Mesenchymal stem cell (in vitro differentiated cells and primary cell): ENCODE data around the gene SLC14A1.

Source experiments
- DNase-seq: peaks from one replicate; pipeline ENCODE4 v3.0.0-alpha.2; 2013
- H2AFZ ChIP-seq: one replicate; pipeline ENCODE4 v1.6.1; 2013; ENCODE audit warnings: low read depth, mild to moderate bottlenecking, control low read depth, inconsistent platforms, low read length, moderate library complexity
- H2AK5ac ChIP-seq: 2 replicates; pipeline ENCODE4 v1.6.1; 2013; ENCODE audit warnings: low read length, moderate library complexity, mild to moderate bottlenecking, inconsistent platforms; ENCODE audit not compliant: severe bottlenecking
- H2BK120ac ChIP-seq: one replicate; pipeline ENCODE4 v1.6.1; 2013; ENCODE audit warnings: low read depth, mild to moderate bottlenecking, inconsistent platforms, low read length, moderate library complexity
- H2BK12ac ChIP-seq, 2 experiments: one replicate each; pipeline ENCODE4 v1.6.1; 2013; ENCODE audit warnings: inconsistent platforms in 2 of 2, low read length in 2 of 2, mild to moderate bottlenecking in 2 of 2, moderate library complexity in 2 of 2, control low read depth in 1 of 2
- H2BK15ac ChIP-seq: one replicate; pipeline ENCODE4 v1.6.1; 2013; ENCODE audit warnings: mild to moderate bottlenecking, low read depth, inconsistent platforms; ENCODE audit not compliant: poor library complexity, severe bottlenecking
- H2BK5ac ChIP-seq: 2 replicates; pipeline ENCODE4 v1.6.1; 2013; ENCODE audit warnings: low read depth, mild to moderate bottlenecking, low read length, control low read depth, inconsistent platforms; ENCODE audit not compliant: poor library complexity, severe bottlenecking
- H3K14ac ChIP-seq, 2 experiments: one replicate each; pipeline ENCODE4 v1.6.1; 2013; ENCODE audit warnings: inconsistent platforms in 2 of 2, low read length in 2 of 2, control low read depth in 1 of 2, mild to moderate bottlenecking in 1 of 2, moderate library complexity in 1 of 2
- H3K18ac ChIP-seq, 2 experiments: one replicate each; pipeline ENCODE4 v1.6.1; 2013; ENCODE audit warnings: inconsistent platforms in 2 of 2, low read length in 2 of 2, control low read depth in 1 of 2, low read depth in 1 of 2, mild to moderate bottlenecking in 1 of 2
- H3K23ac ChIP-seq, 2 experiments: one replicate each; pipeline ENCODE4 v1.6.1; 2013; ENCODE audit warnings: inconsistent platforms in 2 of 2, low read length in 2 of 2, mild to moderate bottlenecking in 2 of 2, moderate library complexity in 2 of 2, control low read depth in 1 of 2
- H3K27ac ChIP-seq: 2 replicates; pipeline ENCODE4 v1.5.1; 2013; ENCODE audit warnings: mild to moderate bottlenecking, moderate library complexity, low read length, control low read depth, inconsistent platforms; ENCODE audit not compliant: poor library complexity, severe bottlenecking
- H3K27me3 ChIP-seq, 2 experiments: 2 replicates each; pipeline versions ENCODE4 v1.6.1 to v1.7.0; 2013; ENCODE audit warnings: low read length in 2 of 2, mild to moderate bottlenecking in 2 of 2, moderate library complexity in 2 of 2, control low read depth in 1 of 2, inconsistent platforms in 1 of 2; ENCODE audit not compliant: control insufficient read depth in 1 of 2, insufficient read depth in 1 of 2
- H3K36me3 ChIP-seq, 2 experiments: 2 replicates each; pipeline versions ENCODE4 v1.6.1 to v1.7.0; 2013; ENCODE audit warnings: low read length in 2 of 2, control low read depth in 1 of 2, inconsistent platforms in 1 of 2, low read depth in 1 of 2, mild to moderate bottlenecking in 1 of 2; ENCODE audit not compliant: insufficient read depth in 2 of 2, control insufficient read depth in 1 of 2
- H3K4ac ChIP-seq, 2 experiments: one replicate each; pipeline ENCODE4 v1.6.1; 2013; ENCODE audit warnings: inconsistent platforms in 2 of 2, low read length in 2 of 2, mild to moderate bottlenecking in 2 of 2, moderate library complexity in 2 of 2, control low read depth in 1 of 2, low read depth in 1 of 2
- H3K4me1 ChIP-seq: 2 replicates; pipeline ENCODE4 v1.6.1; 2013; ENCODE audit warnings: low read depth, low read length, control low read depth; ENCODE audit not compliant: control insufficient read depth, insufficient read depth
- H3K4me2 ChIP-seq: 2 replicates; pipeline ENCODE4 v1.6.1; 2013; ENCODE audit warnings: low read length, mild to moderate bottlenecking, inconsistent platforms; ENCODE audit not compliant: poor library complexity, severe bottlenecking
- H3K4me3 ChIP-seq, 2 experiments: 2 replicates each; pipeline versions ENCODE4 v1.5.1 to v1.7.0; 2013; ENCODE audit warnings: low read length in 2 of 2, mild to moderate bottlenecking in 2 of 2, control low read depth in 1 of 2, low read depth in 1 of 2; ENCODE audit not compliant: insufficient read depth in 1 of 2
- H3K79me1 ChIP-seq: replicated peaks from 2 replicates; pipeline ENCODE4 v1.6.1; 2013; ENCODE audit warnings: mild to moderate bottlenecking, control low read depth, low read length, inconsistent platforms; ENCODE audit not compliant: poor library complexity, severe bottlenecking
- H3K9ac ChIP-seq: 2 replicates; pipeline ENCODE4 v1.7.0; 2013; ENCODE audit warnings: mild to moderate bottlenecking, low read length, moderate library complexity
- H3K9me3 ChIP-seq: 2 replicates; pipeline ENCODE4 v1.7.0; 2013; ENCODE audit warnings: mild to moderate bottlenecking, low read length; ENCODE audit not compliant: control insufficient read depth
- H4K8ac ChIP-seq: one replicate; pipeline ENCODE4 v1.6.1; 2013; ENCODE audit warnings: inconsistent platforms, mild to moderate bottlenecking, low read length, moderate library complexity
- H4K91ac ChIP-seq: one replicate; pipeline ENCODE4 v1.6.1; 2013; ENCODE audit warnings: mild to moderate bottlenecking, low read length, inconsistent platforms
- WGBS: methylation state at CpG from one replicate; pipeline ENCODE4 v1.1.7; 2013; ENCODE audit warnings: mixed read lengths; 5-methylcytosine and 5-hydroxymethylcytosine counted together

SLC14A1 gene

DNA sequence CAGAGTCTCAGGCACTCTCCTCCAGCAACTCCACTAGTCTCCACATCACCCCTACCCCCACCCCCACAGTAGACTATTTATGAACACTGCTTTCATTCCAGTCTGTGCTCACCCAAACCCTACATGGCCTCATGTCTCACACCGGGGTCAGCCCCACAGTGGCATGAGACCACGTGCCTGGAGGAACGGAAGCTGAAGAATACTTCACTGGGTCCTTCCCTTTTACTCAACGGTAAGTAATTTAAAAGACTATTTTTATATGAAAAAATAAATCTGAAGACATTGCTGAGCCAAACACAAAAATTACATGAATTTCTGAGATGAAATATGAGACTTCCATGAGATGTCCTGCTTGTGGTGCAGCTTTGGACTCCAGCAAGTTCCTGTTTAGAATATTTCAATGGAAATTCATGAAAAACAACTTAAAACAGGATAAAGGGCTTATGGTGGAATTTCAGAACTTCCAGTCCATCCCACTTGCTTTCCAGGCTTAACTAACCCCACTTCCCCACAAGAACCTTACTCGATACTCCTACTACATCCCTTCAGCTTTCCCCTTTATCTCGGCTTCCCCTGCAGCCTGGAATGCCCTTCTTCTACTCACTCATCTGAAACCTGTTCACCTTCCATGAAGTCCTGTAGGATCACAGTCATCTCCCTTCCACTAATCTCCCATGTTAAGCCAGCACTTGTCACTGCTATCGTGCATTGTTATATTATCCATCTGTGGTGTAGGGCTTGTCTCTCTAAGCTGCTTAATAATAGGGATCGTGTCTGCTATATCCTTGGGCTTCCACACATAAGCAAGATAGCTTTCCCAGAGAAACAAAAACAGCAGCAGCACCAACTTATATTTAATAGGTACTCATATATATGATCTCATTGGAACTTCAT, 47.9 kb downstream of the SLC14A1 start:
- Histone ChIP-seq H3K9me3 (no peaks in the 10 kb centered on the region), H3K4me3 (no peak overlapping the region), H3K36me3 (no peaks in the 10 kb centered on the region), H2AFZ (no peak overlapping the region), H2BK15ac (peak overlapping the region; percentile 94), H3K9ac (no peak overlapping the region), H3K18ac (peak overlapping the region in 1 of 2 experiments; percentile 19), H2AK5ac (no peak overlapping the region), H4K91ac (peak overlapping the region; percentile 43), H3K79me1 (no peaks in the 10 kb centered on the region), H3K4me2 (no peak overlapping the region), H3K14ac (no peak overlapping the region), H3K23ac (no peak overlapping the region), H2BK120ac (peak overlapping the region; percentile 54), H2BK12ac (peak overlapping the region in 1 of 2 experiments; percentile 91), H3K27ac (no peak overlapping the region), H3K4ac (peak overlapping the region in 1 of 2 experiments; percentile 73), H4K8ac (peak overlapping the region; percentile 47), H3K4me1 (peaks cover 9% of the 10 kb centered on the region), H2BK5ac (no peak overlapping the region), H3K27me3 (no peaks in the 10 kb centered on the region)
- DNase-seq = no peak
- 99% methylated on average over 3 of the region's 8 CpGs for WGBS

GRCh38 chr18:45774065-45774521, 50.1 kb downstream of the SLC14A1 start:
- peak overlapping the region; percentile 53 for H4K8ac ChIP-seq
- no peaks in the 10 kb centered on the region for H3K36me3 ChIP-seq
- no peak overlapping the region for H3K4me2 ChIP-seq
- H3K9ac ChIP-seq = no peak overlapping the region
- H3K27me3 ChIP-seq = no peaks in the 10 kb centered on the region
- peaks cover 6% of the 10 kb centered on the region for H3K4me1 ChIP-seq
- no peak overlapping the region for H2BK5ac ChIP-seq
- no peak overlapping the region for H2AFZ ChIP-seq
- H3K18ac ChIP-seq = peak overlapping the region; percentile 38 to 46
- H2AK5ac ChIP-seq = peak overlapping the region; percentile 11
- no peak overlapping the region for H2BK15ac ChIP-seq
- no peaks in the 10 kb centered on the region for H3K9me3 ChIP-seq
- H3K23ac ChIP-seq = no peak overlapping the region
- no peak overlapping the region for H3K4me3 ChIP-seq
- H4K91ac ChIP-seq = no peak overlapping the region
- peak; percentile 64 for DNase-seq
- H3K27ac ChIP-seq = peak overlapping the region; percentile 36
- H2BK120ac ChIP-seq = no peak overlapping the region
- H3K79me1 ChIP-seq = no peaks in the 10 kb centered on the region
- H2BK12ac ChIP-seq = peak overlapping the region; percentile 92 to 99
- H3K14ac ChIP-seq = peak overlapping the region in 1 of 2 experiments; percentile 11
- peak overlapping the region in 1 of 2 experiments; percentile 87 for H3K4ac ChIP-seq

GRCh38 chr18:45775241-45775676, 51.3 kb downstream of the SLC14A1 start:
- H2BK15ac ChIP-seq = no peak overlapping the region
- H4K8ac ChIP-seq = peak overlapping the region; percentile 100
- H3K18ac ChIP-seq = peak overlapping the region; percentile 99
- peak overlapping the region; percentile 68 to 75 for H3K4me3 ChIP-seq
- no peaks in the 10 kb centered on the region for H3K36me3 ChIP-seq
- H2AK5ac ChIP-seq = no peak overlapping the region
- peak overlapping the region in 1 of 2 experiments; percentile 98 for H3K14ac ChIP-seq
- H3K23ac ChIP-seq = no peak overlapping the region
- H3K4me2 ChIP-seq = peak overlapping the region; percentile 57
- H2BK120ac ChIP-seq = peak overlapping the region; percentile 86
- H2BK5ac ChIP-seq = peak overlapping the region; percentile 48
- no peaks in the 10 kb centered on the region for H3K27me3 ChIP-seq
- peak; percentile 76 for DNase-seq
- 7% methylated on average over 35 of the region's 35 CpGs for WGBS
- H2BK12ac ChIP-seq = peak overlapping the region; percentile 87 to 98
- peak overlapping the region; percentile 81 for H3K9ac ChIP-seq
- H4K91ac ChIP-seq = peak overlapping the region; percentile 99
- H3K27ac ChIP-seq = peak overlapping the region; percentile 71
- no peaks in the 10 kb centered on the region for H3K79me1 ChIP-seq
- H3K4ac ChIP-seq = peak overlapping the region; percentile 99 to 100
- no peaks in the 10 kb centered on the region for H3K9me3 ChIP-seq
- peak overlapping the region; percentile 98 for H2AFZ ChIP-seq
- H3K4me1 ChIP-seq = peaks cover 6% of the 10 kb centered on the region

DNA sequence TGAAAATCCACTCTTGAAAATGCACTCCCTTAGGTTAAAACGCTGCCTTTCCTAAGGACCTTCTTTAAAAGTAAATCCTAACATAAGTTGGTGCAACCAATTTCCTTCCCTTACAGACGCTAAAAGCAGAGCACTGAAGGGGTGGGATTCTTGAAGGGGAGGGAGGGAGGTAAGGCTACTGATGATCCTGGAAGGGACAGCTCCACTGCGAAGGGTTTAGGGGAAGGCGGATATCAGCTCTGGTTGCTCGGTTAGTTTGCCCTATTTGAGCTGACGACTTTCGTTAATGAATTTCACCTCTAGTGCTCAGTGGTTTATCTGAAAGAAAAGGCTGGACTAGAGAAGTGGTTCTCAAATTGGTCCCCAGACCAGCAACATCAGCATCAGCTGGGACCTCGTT, 51.8 kb downstream of the SLC14A1 start:
- DNase-seq = no peak
- peak overlapping the region; percentile 81 for H3K9ac ChIP-seq
- peak overlapping the region; percentile 99 for H3K18ac ChIP-seq
- peak overlapping the region; percentile 11 for H2BK120ac ChIP-seq
- peak overlapping the region; percentile 93 for H2AK5ac ChIP-seq
- H2AFZ ChIP-seq = peak overlapping the region; percentile 98
- H3K4me1 ChIP-seq = peaks cover 7% of the 10 kb centered on the region
- peak overlapping the region; percentile 100 for H4K8ac ChIP-seq
- peak overlapping the region; percentile 57 for H3K4me2 ChIP-seq
- H3K27me3 ChIP-seq = no peaks in the 10 kb centered on the region
- WGBS = 69% methylated on average over 7 of the region's 8 CpGs
- H3K27ac ChIP-seq = no peak overlapping the region
- peak overlapping the region in 1 of 2 experiments; percentile 98 for H2BK12ac ChIP-seq
- H3K14ac ChIP-seq = no peak overlapping the region
- H3K4me3 ChIP-seq = peak overlapping the region; percentile 68 to 75
- H3K23ac ChIP-seq = peak overlapping the region in 1 of 2 experiments; percentile 70
- H4K91ac ChIP-seq = peak overlapping the region; percentile 99
- no peak overlapping the region for H2BK5ac ChIP-seq
- no peaks in the 10 kb centered on the region for H3K79me1 ChIP-seq
- H3K9me3 ChIP-seq = no peaks in the 10 kb centered on the region
- no peak overlapping the region for H2BK15ac ChIP-seq
- no peaks in the 10 kb centered on the region for H3K36me3 ChIP-seq
- peak overlapping the region; percentile 99 to 100 for H3K4ac ChIP-seq
